Measurements from ENCODE around the gene MPG.

DNA sequence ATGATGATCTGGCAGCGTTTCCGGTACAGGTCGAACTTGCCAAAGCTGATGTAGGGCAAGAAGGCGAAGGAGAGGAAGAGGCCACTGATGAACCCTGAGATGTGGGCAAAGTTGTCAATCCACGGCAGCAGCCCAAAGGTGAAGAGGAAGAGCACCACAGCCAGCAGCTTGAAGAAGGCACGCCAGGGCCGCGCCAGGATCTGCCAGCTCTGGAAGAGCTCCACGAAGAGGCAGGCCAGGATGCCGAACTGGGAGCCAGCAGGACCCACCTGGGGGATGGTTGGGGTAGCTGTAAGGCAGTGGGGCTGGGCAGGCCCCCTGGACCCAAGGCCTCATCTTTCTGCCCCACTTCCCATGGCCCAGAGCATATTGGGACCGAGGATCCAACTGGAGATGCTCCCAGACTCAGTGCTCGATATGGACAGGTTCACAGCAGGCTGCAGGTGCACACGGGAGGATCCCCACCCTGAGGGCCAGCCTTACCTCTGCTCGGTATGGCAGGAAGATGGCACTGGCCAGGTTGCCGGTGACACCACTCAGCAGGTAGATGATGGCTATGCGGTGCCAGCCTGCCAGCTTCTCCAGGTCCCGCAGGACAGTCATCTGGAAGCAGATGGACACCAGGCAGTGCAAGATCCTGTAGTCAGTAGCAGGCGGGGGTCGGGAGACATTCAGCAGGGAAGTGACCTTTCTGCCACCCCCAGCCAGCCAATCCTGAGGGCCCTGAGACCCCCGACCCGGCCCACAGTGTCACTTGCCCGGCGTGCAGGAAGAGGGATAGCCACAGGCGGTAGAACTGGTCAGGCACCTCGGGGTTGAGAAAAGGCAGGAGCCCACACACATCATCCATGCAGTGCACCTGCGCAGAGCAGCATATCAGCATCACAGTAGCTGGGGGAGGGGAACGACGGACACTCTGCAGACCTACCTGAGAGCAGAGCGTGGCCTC lies 19.3 kb upstream of the MPG start:
- TF ChIP-seq EZH2 (IDR thresholded peaks at IDR 0.05; ENCODE audit: borderline replicate concordance, insufficient read depth, low read depth, low read length, poor library complexity, severe bottlenecking) = no peak
- TF ChIP-seq, protein P1, sequence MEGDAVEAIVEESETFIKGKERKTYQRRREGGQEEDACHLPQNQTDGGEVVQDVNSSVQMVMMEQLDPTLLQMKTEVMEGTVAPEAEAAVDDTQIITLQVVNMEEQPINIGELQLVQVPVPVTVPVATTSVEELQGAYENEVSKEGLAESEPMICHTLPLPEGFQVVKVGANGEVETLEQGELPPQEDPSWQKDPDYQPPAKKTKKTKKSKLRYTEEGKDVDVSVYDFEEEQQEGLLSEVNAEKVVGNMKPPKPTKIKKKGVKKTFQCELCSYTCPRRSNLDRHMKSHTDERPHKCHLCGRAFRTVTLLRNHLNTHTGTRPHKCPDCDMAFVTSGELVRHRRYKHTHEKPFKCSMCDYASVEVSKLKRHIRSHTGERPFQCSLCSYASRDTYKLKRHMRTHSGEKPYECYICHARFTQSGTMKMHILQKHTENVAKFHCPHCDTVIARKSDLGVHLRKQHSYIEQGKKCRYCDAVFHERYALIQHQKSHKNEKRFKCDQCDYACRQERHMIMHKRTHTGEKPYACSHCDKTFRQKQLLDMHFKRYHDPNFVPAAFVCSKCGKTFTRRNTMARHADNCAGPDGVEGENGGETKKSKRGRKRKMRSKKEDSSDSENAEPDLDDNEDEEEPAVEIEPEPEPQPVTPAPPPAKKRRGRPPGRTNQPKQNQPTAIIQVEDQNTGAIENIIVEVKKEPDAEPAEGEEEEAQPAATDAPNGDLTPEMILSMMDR (IDR thresholded peaks at IDR 0.05) = no peak
